ENCODE measurements around the gene PHAF1. TPM values are rescaled to one million over a fixed set of nuclear protein-coding genes. Genes with fewer than 3 reads are reported as not detected.

The PHAF1 gene
- total and polyA plus RNA-seq, 2 of the 13 experiments (the other 11 are each of a cell fraction or from before 2014, with no cell fraction given) = 48.3 to 174 TPM

- TF ChIP-seq ZHX1 (CRISPR knock-in tag; IDR thresholded peaks at IDR 0.05; ENCODE audit: low read depth) = peak; percentile 95
- TF ChIP-seq ZNF282 (IDR thresholded peaks at IDR 0.05; ENCODE audit: partially characterized antibody) = no peak
- 0 out of 2 replicates have a peak, but pooled peaks have one; percentile 15 for TF ChIP-seq STAG1 (CRISPR knock-in tag; IDR thresholded peaks at IDR 0.05)
- TF ChIP-seq ZBTB3 (CRISPR knock-in tag; IDR thresholded peaks at IDR 0.05; ENCODE audit: borderline replicate concordance, low read depth) = 0 out of 2 replicates have a peak, but pooled peaks have one; percentile 76
- no peak for TF ChIP-seq DNMT3B (CRISPR knock-in tag; conservative IDR thresholded peaks at IDR 0.05)
- no peak for TF ChIP-seq RBAK (CRISPR knock-in tag; IDR thresholded peaks at IDR 0.05)
- 0 out of 2 replicates have a peak, but pooled peaks have one; percentile 23 for TF ChIP-seq TFE3 (CRISPR knock-in tag; IDR thresholded peaks at IDR 0.05)
- peak; percentile 67 for TF ChIP-seq TGIF2 (CRISPR knock-in tag; IDR thresholded peaks at IDR 0.05)
- 0 out of 2 replicates have a peak, but pooled peaks have one; percentile 51 for TF ChIP-seq TOE1 (CRISPR knock-in tag; IDR thresholded peaks at IDR 0.05)
- no peak for TF ChIP-seq ZNF432 (CRISPR knock-in tag; IDR thresholded peaks at IDR 0.05; ENCODE audit: borderline replicate concordance)
- peak; percentile 74 for TF ChIP-seq DRAP1 (CRISPR knock-in tag; IDR thresholded peaks at IDR 0.05)
- TF ChIP-seq SIN3B (IDR thresholded peaks at IDR 0.05; ENCODE audit: low read length) = no peak
- TF ChIP-seq ZNF235 (CRISPR knock-in tag; IDR thresholded peaks at IDR 0.05; ENCODE audit: borderline replicate concordance) = 0 out of 2 replicates have a peak, but pooled peaks have one; percentile 64
- TF ChIP-seq ARID3A (IDR thresholded peaks at IDR 0.05; ENCODE audit: low read depth, low read length) = no peak
- TF ChIP-seq CCAR2 (optimal IDR thresholded peaks at IDR 0.05; ENCODE audit: low read depth, low read length) = no peak
- no peak for TF ChIP-seq ZBTB10 (CRISPR knock-in tag; IDR thresholded peaks at IDR 0.05; ENCODE audit: borderline replicate concordance)
These were observed 74.1 kb downstream of the PHAF1 start, which contains the start of gene MATCAP1 (continued) for GRCh38 chr16:67183627-67184452.

All from HepG2 (cell line).